HCT116 (cell line): Measurements from ENCODE around the gene PDHA1. TPM values are rescaled to one million over a fixed set of nuclear protein-coding genes. Genes with fewer than 3 reads are reported as not detected.
A peak's percentile ranks its signal among the peaks of the same experiment; 100 is the strongest.

Source experiments
- ATAC-seq: fragments of 200-7000 bp; cut with Tn5 transposase; 2 replicates; pipeline ENCODE4 v1.9.1; 2020; ENCODE audit warnings: mild to moderate bottlenecking, moderate library complexity
- BruUV-seq: library from RNA; stranded (reverse); fragments of 400-500 nt; replicated peaks from 2 replicates; lab custom pipeline; 2021; lab: Mats Ljungman, UMichigan
- CTCF ChIA-PET: fragments of 300-600 bp; sonication (Branson Sonifier 250); formaldehyde crosslinking; loops from one replicate; lab custom pipeline; 2021; ENCODE audit warnings: antibody characterized with exemption; lab: Charles Lee
- POLR2A ChIA-PET: fragments of 300-600, 350-600 bp; sonication (Branson Sonifier 250); formaldehyde crosslinking; loops from one replicate; lab custom pipeline; 2021; ENCODE audit warnings: antibody characterized with exemption; lab: Charles Lee
- RAD21 ChIA-PET, 2 experiments: fragments of 300-600 bp; sonication (Branson Sonifier 250); formaldehyde crosslinking; loops; one replicate each; lab custom pipeline; 2023; ENCODE audit warnings: low total read pairs in 2 of 2; ENCODE audit not compliant: uncharacterized antibody in 2 of 2, unreplicated experiment in 2 of 2, low non-redundant PET in 1 of 2; lab: Charles Lee
- DNase-seq: peaks from one replicate; pipeline ENCODE4 v3.0.0-alpha.2; 2010; ENCODE audit warnings: low read depth, low spot score
- H2AFZ ChIP-seq: fragments of 200-600 bp; shearing (Covaris generic), sonication (generic); 2 replicates; pipeline ENCODE4 v1.6.1; 2017; ENCODE audit warnings: low read depth, mixed run types, mixed read lengths, antibody characterized with exemption, low read length; ENCODE audit not compliant: poor library complexity, severe bottlenecking
- H3K27ac ChIP-seq: 2 replicates; pipeline ENCODE4 v1.5.1; 2012; ENCODE audit warnings: low read depth, low read length
- H3K27me3 ChIP-seq: fragments of 200-600 bp; sonication (generic); 2 replicates; pipeline ENCODE4 v1.6.1; 2016; ENCODE audit warnings: mixed run types, low read length, mixed read lengths; ENCODE audit not compliant: insufficient read depth
- H3K36me3 ChIP-seq, 2 experiments: fragments of 200-500 bp in 1 of 2; fragments of 200-600 bp in 1 of 2; sonication (Bioruptor generic) in 1 of 2; sonication (generic) in 1 of 2; 2 replicates each; pipeline versions ENCODE4 v1.5.1 to v1.6.1; 2014 to 2016; ENCODE audit warnings: low read length in 2 of 2, inconsistent platforms in 1 of 2, mixed read lengths in 1 of 2, mixed run types in 1 of 2; ENCODE audit not compliant: insufficient read depth in 2 of 2, control insufficient read depth in 1 of 2
- H3K4me1 ChIP-seq, 2 experiments: fragments of 200-600 bp in 1 of 2; sonication (generic) in 1 of 2; 2 replicates each; pipeline versions ENCODE4 v1.5.1 to v1.6.1; 2012 to 2017; ENCODE audit warnings: low read length in 2 of 2, inconsistent platforms in 1 of 2, mild to moderate bottlenecking in 1 of 2, mixed read lengths in 1 of 2, mixed run types in 1 of 2, moderate library complexity in 1 of 2; ENCODE audit not compliant: insufficient read depth in 2 of 2, control insufficient read depth in 1 of 2
- H3K4me2 ChIP-seq: fragments of 200-600 bp; sonication (generic); 2 replicates; pipeline ENCODE4 v1.6.1; 2017; ENCODE audit warnings: mixed run types, low read length, mixed read lengths
- H3K4me3 ChIP-seq, 2 experiments: fragments of 200-600 bp in 1 of 2; sonication (generic) in 1 of 2; replicated peaks in 1 of 2; 2 replicates each; pipeline ENCODE4 v1.5.1; 2011 to 2016; ENCODE audit warnings: low read length in 2 of 2, control low read depth in 1 of 2, low read depth in 1 of 2, mild to moderate bottlenecking in 1 of 2, mixed read lengths in 1 of 2, mixed run types in 1 of 2
- H3K79me2 ChIP-seq: fragments of 200-600 bp; sonication (generic); 2 replicates; pipeline ENCODE4 v1.6.1; 2017; ENCODE audit warnings: mild to moderate bottlenecking, mixed run types, low read length, moderate library complexity, mixed read lengths; ENCODE audit not compliant: insufficient read depth
- H3K9ac ChIP-seq: fragments of 200-600 bp; sonication (generic); 2 replicates; pipeline ENCODE4 v1.6.1; 2016; ENCODE audit warnings: low read length, mixed read lengths
- H3K9me2 ChIP-seq: fragments of 200-600 bp; sonication (generic), shearing (Covaris generic); 2 replicates; pipeline ENCODE4 v1.6.1; 2017; ENCODE audit warnings: mixed run types, mild to moderate bottlenecking, moderate library complexity; ENCODE audit not compliant: insufficient read depth
- H3K9me3 ChIP-seq, 2 experiments: fragments of 200-500 bp in 1 of 2; fragments of 200-600 bp in 1 of 2; sonication (Bioruptor generic) in 1 of 2; sonication (generic) in 1 of 2; 2 replicates each; pipeline ENCODE4 v1.6.1; 2014 to 2017; ENCODE audit warnings: low read length in 2 of 2, mixed read lengths in 2 of 2, inconsistent platforms in 1 of 2, low read depth in 1 of 2, mild to moderate bottlenecking in 1 of 2, mixed run types in 1 of 2, moderate library complexity in 1 of 2; ENCODE audit not compliant: control insufficient read depth in 1 of 2, insufficient read depth in 1 of 2
- H4K20me1 ChIP-seq: fragments of 200-600 bp; sonication (generic), shearing (Covaris generic); 2 replicates; pipeline ENCODE4 v1.6.1; 2017; ENCODE audit warnings: mixed run types, mild to moderate bottlenecking, moderate library complexity; ENCODE audit not compliant: insufficient read depth
- CBX3 ChIP-seq: IDR thresholded peaks from 2 replicates; pipeline ENCODE4 v1.6.1; 2012; ENCODE audit warnings: low read depth
- CEBPB ChIP-seq: IDR thresholded peaks from 2 replicates; pipeline ENCODE4 v1.6.1; 2012; ENCODE audit warnings: low read depth
- CTCF ChIP-seq, 3 experiments: fragments of 200-600 bp in 1 of 3; sonication (generic) in 1 of 3; IDR thresholded peaks in 2 of 3; conservative IDR thresholded peaks in 1 of 3; 2 replicates each; pipeline ENCODE4 v1.5.1; 2012 to 2017; ENCODE audit warnings: low read depth in 2 of 3, low read length in 2 of 3, antibody characterized with exemption in 1 of 3, borderline replicate concordance in 1 of 3, control low read depth in 1 of 3, mild to moderate bottlenecking in 1 of 3, mixed read lengths in 1 of 3, mixed run types in 1 of 3, moderate library complexity in 1 of 3; ENCODE audit not compliant: insufficient read depth in 1 of 3
- ELF1 ChIP-seq: IDR thresholded peaks from 2 replicates; pipeline ENCODE4 v1.6.1; 2012; ENCODE audit warnings: low read depth, borderline replicate concordance
- EZH2phosphoT487 ChIP-seq: fragments of 200-600 bp; IDR thresholded peaks from 2 replicates; pipeline ENCODE4 v1.6.1; 2018; ENCODE audit warnings: antibody characterized with exemption, borderline replicate concordance
- JUND ChIP-seq: IDR thresholded peaks from 2 replicates; pipeline ENCODE4 v1.6.1; 2012
- POLR2A ChIP-seq: IDR thresholded peaks from 2 replicates; pipeline ENCODE4 v1.7.0; 2011; ENCODE audit warnings: borderline replicate concordance; ENCODE audit not compliant: insufficient read depth, insufficient read length; ENCODE audit errors: extremely low read depth
- POLR2AphosphoS5 ChIP-seq: IDR thresholded peaks from 2 replicates; pipeline ENCODE4 v1.6.1; 2011; ENCODE audit warnings: mild to moderate bottlenecking, low read depth, low read length, moderate library complexity
- RAD21 ChIP-seq: IDR thresholded peaks from 2 replicates; pipeline ENCODE4 v1.6.1; 2012; ENCODE audit warnings: low read depth, mild to moderate bottlenecking
- REST ChIP-seq: IDR thresholded peaks from 2 replicates; pipeline ENCODE4 v1.6.1; 2012; ENCODE audit warnings: low read depth
- SIN3A ChIP-seq: IDR thresholded peaks from 2 replicates; pipeline ENCODE4 v1.6.1; 2012; ENCODE audit warnings: low read depth
- SP1 ChIP-seq: IDR thresholded peaks from 2 replicates; pipeline ENCODE4 v1.6.1; 2012; ENCODE audit warnings: low read depth
- SRF ChIP-seq: IDR thresholded peaks from 2 replicates; pipeline ENCODE4 v1.6.1; 2012; ENCODE audit warnings: low read depth
- TCF7L2 ChIP-seq: IDR thresholded peaks from 2 replicates; pipeline ENCODE4 v1.7.0; 2011; ENCODE audit warnings: borderline replicate concordance, inconsistent platforms; ENCODE audit not compliant: insufficient read depth, insufficient read length; ENCODE audit errors: extremely low read depth
- YY1 ChIP-seq: IDR thresholded peaks from 2 replicates; pipeline ENCODE4 v1.6.1; 2011; ENCODE audit warnings: low read length, low read depth, moderate library complexity, mild to moderate bottlenecking; ENCODE audit not compliant: insufficient replicate concordance; ENCODE audit errors: extremely low read depth
- ZBTB33 ChIP-seq: IDR thresholded peaks from 2 replicates; pipeline ENCODE4 v1.6.1; 2011; ENCODE audit warnings: mild to moderate bottlenecking, low read length, moderate library complexity; ENCODE audit not compliant: insufficient replicate concordance; ENCODE audit errors: extremely low read depth
- ZFX ChIP-seq: fragments of 450-650 bp; IDR thresholded peaks from 2 replicates; pipeline ENCODE4 v1.6.1; 2017
- ZNF274 ChIP-seq: fragments of 200-500 bp; sonication (Bioruptor generic); IDR thresholded peaks from 2 replicates; pipeline ENCODE4 v1.6.1; 2014; ENCODE audit warnings: mild to moderate bottlenecking, low read depth, low read length, inconsistent platforms
- intact Hi-C: fragments of 100-400 bp; cut with micrococcal nuclease; formaldehyde crosslinking; loops from 2 replicates; pipeline ENCODE4 v1.10.0; 2022
- total RNA-seq: library from RNA; stranded (reverse); gene quantifications from one replicate; pipeline ENCODE4 v1.2.1, GENCODE V29; 2021; ENCODE audit not compliant: unreplicated experiment

PDHA1 gene
- total RNA-seq, 1 experiment from 2014 or later, result 195 TPM

- ChIA-PET CTCF (no interaction called here), POLR2A (no interaction called here), RAD21 (no interaction called here)
- no peaks in the 10 kb centered on the region for H3K79me2 ChIP-seq
- H3K27me3 ChIP-seq, result no peaks in the 10 kb centered on the region
- no peak overlapping the region for H3K4me2 ChIP-seq
- H3K36me3 ChIP-seq, result peaks cover 16 to 23% of the 10 kb centered on the region in 2 experiments; a peak in 3 of 4 replicates
- H3K27ac ChIP-seq, result no peak overlapping the region
- no peaks in the 10 kb centered on the region for H3K4me1 ChIP-seq
- no peaks in the 10 kb centered on the region for H3K9me3 ChIP-seq
- ATAC-seq (no peak), DNase-seq (no peak)
- H3K4me3 ChIP-seq, result no peak overlapping the region
- no peak for TF ChIP-seq RAD21
- no peak for TF ChIP-seq REST
- no peak for TF ChIP-seq ELF1
- TF ChIP-seq ZNF274, result no peak
- no peak for TF ChIP-seq CBX3
- no peak for TF ChIP-seq CEBPB
- TF ChIP-seq ZBTB33, result no peak
- no peak for TF ChIP-seq CTCF (IDR thresholded peaks at IDR 0.05 in 2 of 3, conservative IDR thresholded peaks at IDR 0.05 in 1 of 3; ENCODE audit: borderline replicate concordance in 1 of 3, insufficient read depth in 1 of 3, low read depth in 2 of 3, low read length in 2 of 3)
- no peak for TF ChIP-seq POLR2AphosphoS5
- no peak for TF ChIP-seq EZH2phosphoT487
- TF ChIP-seq YY1, result no peak
- no peak for TF ChIP-seq SIN3A
- no peak for TF ChIP-seq SRF
- no peak for TF ChIP-seq JUND
- no peak for TF ChIP-seq SP1
- TF ChIP-seq POLR2A, result no peak
- no peak for TF ChIP-seq ZFX
- no peak for TF ChIP-seq TCF7L2
- intact Hi-C loops, result no loop called here
- BruUV-seq, result TSS peak; percentile 12
- no peaks in the 10 kb centered on the region for H3K9me2 ChIP-seq
- no peak overlapping the region for H2AFZ ChIP-seq
- no peak overlapping the region for H3K9ac ChIP-seq
- H4K20me1 ChIP-seq, result no peaks in the 10 kb centered on the region
These were observed 10.9 kb downstream of the PDHA1 start for GRCh38 chrX:19354625-19355024.
